DND-41 (cell line): ENCODE results near the gene SPRR2A.

Source experiments
- ATAC-seq: fragments of 200-7000 bp; cut with Tn5 transposase; 3 replicates; pipeline ENCODE4 v1.9.1; 2021; ENCODE audit warnings: low read depth; ENCODE audit not compliant: insufficient read depth
- DNase-seq: peaks from one replicate; pipeline ENCODE4 v3.0.0-alpha.2; 2020
- H2AFZ ChIP-seq: 2 replicates; pipeline ENCODE4 v1.6.0; 2012; ENCODE audit warnings: low read depth, low read length
- H3K27ac ChIP-seq: 2 replicates; pipeline ENCODE4 v1.5.1; 2012; ENCODE audit warnings: low read length, inconsistent platforms
- H3K27me3 ChIP-seq: fragments of 200-600 bp; sonication (generic); 2 replicates; pipeline ENCODE4 v1.6.0; 2012; ENCODE audit warnings: low read length, mild to moderate bottlenecking, inconsistent platforms; ENCODE audit not compliant: insufficient read depth, poor library complexity
- H3K36me3 ChIP-seq: 2 replicates; pipeline ENCODE4 v1.5.1; 2012; ENCODE audit warnings: low read length, inconsistent platforms; ENCODE audit not compliant: insufficient read depth
- H3K4me1 ChIP-seq: 2 replicates; pipeline ENCODE4 v1.5.1; 2012; ENCODE audit warnings: mild to moderate bottlenecking, low read length; ENCODE audit not compliant: insufficient read depth
- H3K4me2 ChIP-seq: 2 replicates; pipeline ENCODE4 v1.6.0; 2012; ENCODE audit warnings: mild to moderate bottlenecking, moderate library complexity, low read length, inconsistent platforms; ENCODE audit not compliant: insufficient read depth
- H3K4me3 ChIP-seq, 2 experiments: fragments of 200-600 bp in 1 of 2; shearing (Covaris generic) in 1 of 2; 2 replicates each; pipeline ENCODE4 v1.5.1; 2012 to 2016; ENCODE audit warnings: inconsistent platforms in 2 of 2, low read length in 2 of 2, mild to moderate bottlenecking in 2 of 2, low read depth in 1 of 2, moderate library complexity in 1 of 2
- H3K79me2 ChIP-seq: 2 replicates; pipeline ENCODE4 v1.6.0; 2012; ENCODE audit warnings: low read length, inconsistent platforms; ENCODE audit not compliant: insufficient read depth
- H3K9ac ChIP-seq: 2 replicates; pipeline ENCODE4 v1.6.0; 2012; ENCODE audit warnings: low read depth, mild to moderate bottlenecking, inconsistent platforms, low read length, moderate library complexity
- H3K9me3 ChIP-seq: 2 replicates; pipeline ENCODE4 v1.5.1; 2012; ENCODE audit warnings: low read length, moderate library complexity, mild to moderate bottlenecking, inconsistent platforms; ENCODE audit not compliant: insufficient read depth, severe bottlenecking
- H4K20me1 ChIP-seq: 2 replicates; pipeline ENCODE4 v1.6.0; 2012; ENCODE audit warnings: low read length; ENCODE audit not compliant: insufficient read depth
- EZH2 ChIP-seq: IDR thresholded peaks from 3 replicates; pipeline ENCODE4 v1.6.1; 2012; ENCODE audit warnings: borderline replicate concordance, low read depth, mild to moderate bottlenecking, moderate library complexity, low read length, inconsistent platforms; ENCODE audit not compliant: severe bottlenecking
- TF ChIP-seq, protein P1 (sequence below): IDR thresholded peaks from 2 replicates; pipeline ENCODE4 v1.5.1; 2012; ENCODE audit warnings: borderline replicate concordance, low read length, moderate library complexity, mild to moderate bottlenecking; ENCODE audit not compliant: poor library complexity, severe bottlenecking; ENCODE audit errors: extremely low read depth

The SPRR2A gene

DNA sequence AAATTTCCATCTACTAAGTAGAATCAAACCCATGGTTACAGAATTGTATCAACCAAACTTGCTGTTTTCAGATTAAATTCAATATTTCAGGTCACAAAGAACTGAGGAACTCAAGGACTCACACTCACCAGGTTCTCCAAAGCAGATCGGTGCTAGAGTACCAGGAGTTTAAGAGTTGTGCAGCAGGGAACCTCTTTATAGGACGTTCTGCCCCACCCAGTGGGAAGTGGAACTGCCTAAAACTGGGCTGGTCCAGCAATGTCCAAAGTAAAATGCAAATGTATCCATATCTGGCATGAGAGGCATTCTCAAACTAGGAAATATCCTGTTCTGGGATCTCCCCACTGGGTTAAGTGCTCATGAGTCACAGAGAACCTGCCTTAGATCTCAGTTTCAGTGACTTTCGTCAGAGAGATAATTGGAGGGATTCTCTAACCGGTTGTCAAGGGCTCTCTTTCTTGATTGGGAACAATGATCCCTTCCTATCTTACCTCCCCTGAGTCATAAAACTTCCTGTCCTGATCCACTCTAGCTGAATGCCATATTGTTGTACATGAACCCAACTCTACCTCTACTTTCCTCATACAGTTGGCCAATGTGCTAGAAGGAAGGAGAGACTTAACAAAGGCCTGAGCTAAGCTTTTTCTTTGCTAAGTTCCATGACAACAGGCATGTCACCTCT, 16.2 kb downstream of the SPRR2A start, which contains the start of gene SPRR2D:
SPRR2D (minus strand) TSS at position 171 of the 682 bp plus-strand sequence. CDS start 774 bp downstream, outside the sequence.
- no peak within 1 kb of the TSS for H3K9ac ChIP-seq
- H2AFZ ChIP-seq = no peak within 1 kb of the TSS
- H3K9me3 ChIP-seq = no peaks in the 10 kb centered on the region

DNA sequence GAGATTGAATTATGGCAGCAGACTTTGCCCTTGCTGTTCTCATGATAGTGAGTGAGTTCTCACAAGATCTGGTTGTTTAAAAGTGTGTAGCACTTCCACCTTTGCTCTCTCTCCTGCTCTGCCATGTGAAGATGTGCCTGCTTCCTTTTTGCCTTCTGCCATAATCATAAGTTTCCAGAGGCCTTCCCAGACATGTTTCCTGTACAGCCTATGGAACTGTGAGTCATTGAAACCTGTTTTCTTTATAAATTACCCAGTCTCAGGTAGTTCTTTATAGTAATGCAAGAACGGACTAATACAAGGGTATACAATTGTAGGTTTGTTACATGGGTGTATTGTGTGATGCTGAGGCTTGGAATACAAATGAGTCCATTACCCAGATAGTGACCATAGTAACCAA, 22.1 kb downstream of the SPRR2A start:
- Histone ChIP-seq H3K4me2 (no peak overlapping the region), H4K20me1 (no peaks in the 10 kb centered on the region), H3K27me3 (peaks cover 4% of the 10 kb centered on the region), H3K9me3 (no peaks in the 10 kb centered on the region), H2AFZ (no peak overlapping the region), H3K4me3 (no peak overlapping the region), H3K79me2 (no peaks in the 10 kb centered on the region), H3K9ac (no peak overlapping the region), H3K27ac (no peak overlapping the region), H3K4me1 (no peaks in the 10 kb centered on the region), H3K36me3 (no peaks in the 10 kb centered on the region)
- DNase-seq (no peak), ATAC-seq (no peak)
- TF ChIP-seq EZH2 = no peak
- TF ChIP-seq, protein P1, sequence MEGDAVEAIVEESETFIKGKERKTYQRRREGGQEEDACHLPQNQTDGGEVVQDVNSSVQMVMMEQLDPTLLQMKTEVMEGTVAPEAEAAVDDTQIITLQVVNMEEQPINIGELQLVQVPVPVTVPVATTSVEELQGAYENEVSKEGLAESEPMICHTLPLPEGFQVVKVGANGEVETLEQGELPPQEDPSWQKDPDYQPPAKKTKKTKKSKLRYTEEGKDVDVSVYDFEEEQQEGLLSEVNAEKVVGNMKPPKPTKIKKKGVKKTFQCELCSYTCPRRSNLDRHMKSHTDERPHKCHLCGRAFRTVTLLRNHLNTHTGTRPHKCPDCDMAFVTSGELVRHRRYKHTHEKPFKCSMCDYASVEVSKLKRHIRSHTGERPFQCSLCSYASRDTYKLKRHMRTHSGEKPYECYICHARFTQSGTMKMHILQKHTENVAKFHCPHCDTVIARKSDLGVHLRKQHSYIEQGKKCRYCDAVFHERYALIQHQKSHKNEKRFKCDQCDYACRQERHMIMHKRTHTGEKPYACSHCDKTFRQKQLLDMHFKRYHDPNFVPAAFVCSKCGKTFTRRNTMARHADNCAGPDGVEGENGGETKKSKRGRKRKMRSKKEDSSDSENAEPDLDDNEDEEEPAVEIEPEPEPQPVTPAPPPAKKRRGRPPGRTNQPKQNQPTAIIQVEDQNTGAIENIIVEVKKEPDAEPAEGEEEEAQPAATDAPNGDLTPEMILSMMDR = no peak

More for the DNA sequence above, 16.2 kb downstream of the SPRR2A start, which contains the start of gene SPRR2D:
- TF ChIP-seq, protein P1 = no peak
- TF ChIP-seq EZH2 = no peak
- Histone ChIP-seq H4K20me1 (no peaks in the 10 kb centered on the region), H3K4me1 (no peaks in the 10 kb centered on the region), H3K4me3 (no peak within 1 kb of the TSS), H3K27me3 (peaks cover 16% of the 10 kb centered on the region), H3K27ac (no peak within 1 kb of the TSS), H3K4me2 (no peak within 1 kb of the TSS), H3K36me3 (no peaks in the 10 kb centered on the region), H3K79me2 (no peaks in the 10 kb centered on the region)
- DNase-seq = no peak
- no peak for ATAC-seq

DNA sequence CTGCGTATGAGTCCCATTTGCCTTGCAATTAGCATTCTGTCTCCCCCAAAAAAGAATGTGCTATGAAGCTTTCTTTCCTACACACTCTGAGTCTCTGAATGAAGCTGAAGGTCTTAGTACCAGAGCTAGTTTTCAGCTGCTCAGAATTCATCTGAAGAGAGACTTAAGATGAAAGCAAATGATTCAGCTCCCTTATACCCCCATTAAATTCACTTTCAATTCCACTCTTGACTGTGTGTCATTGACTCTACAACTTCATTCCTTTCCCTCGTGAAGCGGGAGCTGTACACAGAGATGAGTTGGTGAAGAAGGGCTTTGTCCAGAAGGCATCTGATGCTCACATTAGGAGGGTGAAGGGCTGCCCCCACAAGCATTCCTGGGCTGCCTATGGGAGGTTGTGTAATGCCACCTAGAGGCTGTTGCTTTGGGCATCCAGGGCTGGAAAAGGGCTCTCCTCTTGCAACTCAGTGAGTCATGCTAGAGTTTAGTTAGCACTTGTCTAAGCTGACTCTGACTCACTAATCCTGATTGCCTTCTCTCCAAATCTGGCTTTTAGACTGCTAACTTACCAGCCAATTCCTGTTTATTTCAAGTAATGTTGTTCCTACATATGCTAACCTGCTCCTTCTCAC, 24.5 kb downstream of the SPRR2A start:
- Histone ChIP-seq H3K27ac (no peak overlapping the region), H3K4me1 (no peaks in the 10 kb centered on the region), H3K4me3 (no peak overlapping the region), H2AFZ (no peak overlapping the region), H3K9ac (no peak overlapping the region), H3K79me2 (no peaks in the 10 kb centered on the region), H3K4me2 (no peak overlapping the region), H3K36me3 (no peaks in the 10 kb centered on the region), H3K27me3 (peaks cover 4% of the 10 kb centered on the region), H4K20me1 (no peaks in the 10 kb centered on the region), H3K9me3 (no peaks in the 10 kb centered on the region)
- ATAC-seq (peak; percentile 44; the same call in 1 of the 3 replicates), DNase-seq (no peak)
- TF ChIP-seq, protein P1 = peak; percentile 33
- TF ChIP-seq EZH2 = no peak
